ENCODE data around the gene OSBPL1A.

OSBPL1A gene

GRCh38 chr18:24293254-24293653, 104.4 kb downstream of the OSBPL1A start:
- H3K27ac ChIP-seq (ENCODE audit: low read length), result no peak overlapping the region
- TF ChIP-seq CTCF (IDR thresholded peaks at IDR 0.05; ENCODE audit: low read depth, low read length), result no peak
- TF ChIP-seq EZH2phosphoT487 (IDR thresholded peaks at IDR 0.05; ENCODE audit: low read depth), result no peak
- H3K4me1 ChIP-seq (ENCODE audit: low read length), result peaks cover 6% of the 10 kb centered on the region
- H2AFZ ChIP-seq (ENCODE audit: low read depth, low read length), result no peak overlapping the region
- H3K9me3 ChIP-seq (ENCODE audit: insufficient read depth, low read length), result no peaks in the 10 kb centered on the region
- no peak overlapping the region for H3K9ac ChIP-seq (ENCODE audit: low read length)
- H3K4me3 ChIP-seq (ENCODE audit: low read length), result no peak overlapping the region
- no peaks in the 10 kb centered on the region for H3K36me3 ChIP-seq (replicated peaks; ENCODE audit: low read depth, low read length)
- H3K27me3 ChIP-seq (ENCODE audit: low read depth, low read length), result no peaks in the 10 kb centered on the region
- H3K79me2 ChIP-seq (ENCODE audit: low read length), result no peaks in the 10 kb centered on the region
- no peak overlapping the region for H3K4me2 ChIP-seq (ENCODE audit: low read length)
- no peaks in the 10 kb centered on the region for H4K20me1 ChIP-seq (ENCODE audit: insufficient read depth, low read length)

GRCh38 chr18:24278591-24278990, 119.0 kb downstream of the OSBPL1A start:
- H3K9me3 ChIP-seq (ENCODE audit: insufficient read depth, low read length), result no peaks in the 10 kb centered on the region
- no peak overlapping the region for H3K9ac ChIP-seq (ENCODE audit: low read length)
- no peak overlapping the region for H3K4me2 ChIP-seq (ENCODE audit: low read length)
- H3K27me3 ChIP-seq (ENCODE audit: low read depth, low read length), result no peaks in the 10 kb centered on the region
- H3K36me3 ChIP-seq (replicated peaks; ENCODE audit: low read depth, low read length), result no peaks in the 10 kb centered on the region
- no peak overlapping the region for H3K4me3 ChIP-seq (ENCODE audit: low read length)
- H3K79me2 ChIP-seq (ENCODE audit: low read length), result no peaks in the 10 kb centered on the region
- H3K27ac ChIP-seq (ENCODE audit: low read length), result no peak overlapping the region
- H3K4me1 ChIP-seq (ENCODE audit: low read length), result no peaks in the 10 kb centered on the region
- no peak overlapping the region for H2AFZ ChIP-seq (ENCODE audit: low read depth, low read length)
- H4K20me1 ChIP-seq (ENCODE audit: insufficient read depth, low read length), result no peaks in the 10 kb centered on the region
- TF ChIP-seq EZH2phosphoT487 (IDR thresholded peaks at IDR 0.05; ENCODE audit: low read depth) (no peak), CTCF (IDR thresholded peaks at IDR 0.05; ENCODE audit: low read depth, low read length) (no peak)

GRCh38 chr18:24277516-24278195, 120.0 kb downstream of the OSBPL1A start:
- Histone ChIP-seq H3K27ac (ENCODE audit: low read length) (no peak overlapping the region), H3K9ac (ENCODE audit: low read length) (no peak overlapping the region), H3K79me2 (ENCODE audit: low read length) (no peaks in the 10 kb centered on the region), H3K27me3 (ENCODE audit: low read depth, low read length) (no peaks in the 10 kb centered on the region), H3K4me3 (ENCODE audit: low read length) (no peak overlapping the region), H4K20me1 (ENCODE audit: insufficient read depth, low read length) (no peaks in the 10 kb centered on the region), H3K4me2 (ENCODE audit: low read length) (no peak overlapping the region), H3K9me3 (ENCODE audit: insufficient read depth, low read length) (no peaks in the 10 kb centered on the region), H3K36me3 (replicated peaks; ENCODE audit: low read depth, low read length) (no peaks in the 10 kb centered on the region), H2AFZ (ENCODE audit: low read depth, low read length) (no peak overlapping the region), H3K4me1 (ENCODE audit: low read length) (no peaks in the 10 kb centered on the region)
- no peak for TF ChIP-seq CTCF (IDR thresholded peaks at IDR 0.05; ENCODE audit: low read depth, low read length)
- TF ChIP-seq EZH2phosphoT487 (IDR thresholded peaks at IDR 0.05; ENCODE audit: low read depth), result no peak

- H3K27me3 ChIP-seq (ENCODE audit: low read depth, low read length), result no peaks in the 10 kb centered on the region
- H3K4me1 ChIP-seq (ENCODE audit: low read length), result no peaks in the 10 kb centered on the region
- TF ChIP-seq EZH2phosphoT487 (IDR thresholded peaks at IDR 0.05; ENCODE audit: low read depth), result no peak
- TF ChIP-seq CTCF (IDR thresholded peaks at IDR 0.05; ENCODE audit: low read depth, low read length), result no peak
- H3K27ac ChIP-seq (ENCODE audit: low read length), result no peak overlapping the region
- no peak overlapping the region for H3K4me2 ChIP-seq (ENCODE audit: low read length)
- no peaks in the 10 kb centered on the region for H3K79me2 ChIP-seq (ENCODE audit: low read length)
- no peaks in the 10 kb centered on the region for H4K20me1 ChIP-seq (ENCODE audit: insufficient read depth, low read length)
- H3K9me3 ChIP-seq (ENCODE audit: insufficient read depth, low read length), result no peaks in the 10 kb centered on the region
- no peak overlapping the region for H3K9ac ChIP-seq (ENCODE audit: low read length)
- no peak overlapping the region for H2AFZ ChIP-seq (ENCODE audit: low read depth, low read length)
- no peaks in the 10 kb centered on the region for H3K36me3 ChIP-seq (replicated peaks; ENCODE audit: low read depth, low read length)
- H3K4me3 ChIP-seq (ENCODE audit: low read length), result no peak overlapping the region
Measured at GRCh38 chr18:24276994-24277393, 120.6 kb downstream of the OSBPL1A start.

Data from OCI-LY3 (cell line).